ENCODE results near the gene SKP1.

GRCh38 chr5:134135091-134135655 is 41.6 kb downstream of the SKP1 start:
- TF ChIP-seq POLR2A (IDR thresholded peaks at IDR 0.05), result no peak
- TF ChIP-seq CTCF (IDR thresholded peaks at IDR 0.05), result no peak
- no peak for TF ChIP-seq EP300 (IDR thresholded peaks at IDR 0.05; ENCODE audit: low read depth)
- no peak for TF ChIP-seq POLR2AphosphoS5 (IDR thresholded peaks at IDR 0.05)

All from transverse colon (tissue), 4 donors.